IPS DF 6.9 (cell line): ENCODE results near the gene PTPRH.
A peak's percentile ranks its signal among the peaks of the same experiment; 100 is the strongest.
"Not testable (repeated sequence)": the region's sequence is repeated elsewhere in the genome, so short reads cannot be mapped to it uniquely, and the experiment has no call there.

Experiments
- DNase-seq: peaks from one replicate; pipeline ENCODE4 v3.0.0-alpha.2; 2013; ENCODE audit warnings: low read depth, low spot score
- H3K27ac ChIP-seq: one replicate; pipeline ENCODE4 v1.5.1; 2013; ENCODE audit warnings: low read length, control low read depth
- H3K27me3 ChIP-seq: 2 replicates; pipeline ENCODE4 v1.6.1; 2013; ENCODE audit warnings: mild to moderate bottlenecking, low read length; ENCODE audit not compliant: control insufficient read depth, insufficient read depth
- H3K36me3 ChIP-seq: 2 replicates; pipeline ENCODE4 v1.6.1; 2013; ENCODE audit warnings: low read length; ENCODE audit not compliant: control insufficient read depth, insufficient read depth
- H3K4me1 ChIP-seq: 2 replicates; pipeline ENCODE4 v1.6.1; 2013; ENCODE audit warnings: low read length; ENCODE audit not compliant: control insufficient read depth, insufficient read depth
- H3K4me3 ChIP-seq: 2 replicates; pipeline ENCODE4 v1.5.1; 2013; ENCODE audit warnings: mild to moderate bottlenecking, low read length
- H3K9me3 ChIP-seq: 2 replicates; pipeline ENCODE4 v1.6.1; 2013; ENCODE audit warnings: low read length, inconsistent platforms; ENCODE audit not compliant: control insufficient read depth, insufficient read depth
- WGBS: extraction: QIAGEN DNeasy Blood & Tissue Kit; methylation state at CpG from one replicate; pipeline ENCODE4 v1.1.7; 2013; ENCODE audit warnings: mixed read lengths, missing lambda C conversion rate; ENCODE audit not compliant: insufficient read length, insufficient coverage; 5-methylcytosine and 5-hydroxymethylcytosine counted together

The PTPRH gene

GRCh38 chr19:55224679-55225414 lies 15.5 kb upstream of the PTPRH start:
- H3K4me3 ChIP-seq, H3K27ac ChIP-seq, H3K36me3 ChIP-seq, H3K27me3 ChIP-seq, H3K4me1 ChIP-seq, DNase-seq, H3K9me3 ChIP-seq: not testable (repeated sequence)
- no CpG with 5 or more reads among the region's 11 CpGs for WGBS

DNA sequence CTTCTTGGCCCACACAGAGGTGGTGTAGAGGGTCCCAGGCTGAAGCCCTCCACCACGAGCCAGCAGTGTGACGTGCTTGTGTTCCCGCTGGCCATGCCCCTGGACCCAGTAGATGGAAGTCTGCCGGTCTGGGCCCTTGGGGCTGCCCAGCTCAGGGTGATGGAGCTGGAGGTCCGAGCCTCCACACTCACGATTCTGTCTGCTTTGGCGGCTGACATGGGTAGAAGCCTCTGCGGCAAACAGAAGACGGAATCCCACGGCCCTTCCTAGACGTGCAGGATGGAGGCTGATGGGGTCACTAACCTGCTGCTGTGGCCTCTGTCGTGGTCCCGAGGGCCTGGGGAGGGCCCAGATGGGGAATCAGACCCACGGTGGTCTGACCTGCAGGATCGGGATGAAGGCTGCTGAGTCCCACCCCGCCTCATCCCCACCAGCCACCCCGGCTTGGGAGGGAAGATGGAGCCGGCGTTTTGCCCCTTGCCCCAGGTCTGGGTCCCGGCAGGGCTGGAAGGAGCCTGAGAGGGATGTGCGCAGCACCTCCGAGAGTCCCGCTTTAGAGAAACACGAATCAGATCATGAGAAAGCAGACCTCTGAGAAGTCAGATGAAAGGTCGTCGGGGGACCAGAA lies 14.9 kb upstream of the PTPRH start:
- peaks cover 4% of the 10 kb centered on the region; the same call in 1 of the 2 replicates for H3K36me3 ChIP-seq
- WGBS = no CpG with 5 or more reads among the region's 26 CpGs
- DNase-seq = no peak
- no peak overlapping the region for H3K4me3 ChIP-seq
- no peaks in the 10 kb centered on the region for H3K4me1 ChIP-seq
- no peaks in the 10 kb centered on the region for H3K27me3 ChIP-seq
- no peaks in the 10 kb centered on the region for H3K9me3 ChIP-seq
- no peak overlapping the region for H3K27ac ChIP-seq

DNA sequence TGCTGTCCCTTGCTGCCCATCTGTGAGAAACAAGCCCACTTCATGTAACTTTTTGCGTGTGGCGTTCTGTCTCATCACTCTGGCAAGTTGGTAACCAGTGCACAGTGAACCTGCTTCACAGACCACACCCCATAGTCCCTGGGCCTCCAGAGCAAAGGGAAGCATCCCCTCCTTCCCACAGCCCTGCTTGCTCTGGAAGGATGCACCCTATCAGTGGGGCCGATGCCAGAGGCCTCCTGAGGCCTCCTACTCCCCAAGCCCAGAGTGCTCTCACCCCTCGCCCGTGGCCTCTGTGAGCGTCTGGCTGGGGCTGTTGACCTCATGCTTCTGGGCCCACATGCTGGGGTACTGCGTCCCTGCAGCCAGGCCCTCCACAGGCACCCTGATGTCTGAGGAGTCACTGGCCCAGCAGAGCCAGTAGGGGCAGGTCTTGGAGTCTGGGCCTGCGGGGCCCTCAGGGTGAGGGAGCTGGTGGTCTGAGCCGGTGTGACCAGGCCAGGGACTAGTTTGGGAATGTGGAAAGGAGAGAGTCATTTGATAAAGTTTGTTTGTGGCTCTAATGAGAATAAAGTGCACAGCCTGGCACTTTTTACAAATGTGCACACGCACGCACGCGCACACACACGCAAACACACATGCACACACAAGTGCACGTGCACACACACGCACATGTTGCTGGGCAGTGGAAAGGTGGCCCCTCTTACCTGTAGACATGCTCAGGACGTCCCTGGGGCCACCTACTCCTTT lies 14.2 kb upstream of the PTPRH start:
- H3K4me3 ChIP-seq = no peak overlapping the region
- 0 out of 2 replicates have a peak, but pooled peaks cover 4% of the 10 kb centered on the region for H3K36me3 ChIP-seq
- H3K9me3 ChIP-seq = no peaks in the 10 kb centered on the region
- no peaks in the 10 kb centered on the region for H3K4me1 ChIP-seq
- no peak overlapping the region for H3K27ac ChIP-seq
- no peak for DNase-seq
- no CpG with 5 or more reads among the region's 17 CpGs for WGBS
- no peaks in the 10 kb centered on the region for H3K27me3 ChIP-seq

DNA sequence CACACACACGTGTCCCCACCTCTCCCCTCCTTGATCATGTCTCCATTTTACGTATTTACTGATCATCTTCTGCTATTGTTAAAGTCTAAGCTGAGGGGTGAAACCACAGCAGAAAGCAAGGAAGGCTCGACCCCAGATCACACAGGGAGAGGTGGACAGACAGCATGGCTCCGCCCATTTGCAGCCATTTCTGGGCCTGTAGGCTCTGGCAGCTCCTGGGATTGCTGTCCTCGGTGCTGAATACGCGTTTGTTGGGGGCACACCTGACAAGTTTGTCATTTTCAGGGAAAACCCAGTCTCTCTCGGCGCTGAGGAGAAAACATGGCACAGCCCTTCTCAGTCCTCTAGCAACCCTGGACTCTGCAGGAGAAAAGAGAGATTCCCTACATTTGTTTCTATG lies 11.2 kb upstream of the PTPRH start:
- no peak for DNase-seq
- WGBS = no CpG with 5 or more reads among the region's 9 CpGs
- Histone ChIP-seq H3K4me1 (no peaks in the 10 kb centered on the region), H3K27me3 (no peaks in the 10 kb centered on the region; the same call in 1 of the 2 replicates), H3K36me3 (no peaks in the 10 kb centered on the region), H3K27ac (no peak overlapping the region), H3K4me3 (no peak overlapping the region), H3K9me3 (no peaks in the 10 kb centered on the region)

GRCh38 chr19:55216461-55217198 lies 7.3 kb upstream of the PTPRH start:
- no CpG with 5 or more reads among the region's 36 CpGs for WGBS
- DNase-seq = peak; percentile 93

GRCh38 chr19:55213547-55213946 lies 4.2 kb upstream of the PTPRH start:
- Histone ChIP-seq H3K9me3 (no peaks in the 10 kb centered on the region; the same call in 1 of the 2 replicates), H3K27me3 (no peaks in the 10 kb centered on the region; the same call in 1 of the 2 replicates), H3K4me1 (no peaks in the 10 kb centered on the region; the same call in 1 of the 2 replicates), H3K36me3 (no peaks in the 10 kb centered on the region), H3K27ac (no peak overlapping the region), H3K4me3 (no peak overlapping the region)
- no peak for DNase-seq
- WGBS = no CpG with 5 or more reads among the region's 7 CpGs

More at GRCh38 chr19:55216461-55217198, 7.3 kb upstream of the PTPRH start:
- no peaks in the 10 kb centered on the region; the same call in 1 of the 2 replicates for H3K9me3 ChIP-seq
- H3K36me3 ChIP-seq = no peaks in the 10 kb centered on the region
- H3K4me1 ChIP-seq = no peaks in the 10 kb centered on the region; the same call in 1 of the 2 replicates
- H3K27ac ChIP-seq = no peak overlapping the region
- peak overlapping the region; percentile 39; the same call in 1 of the 2 replicates for H3K4me3 ChIP-seq
- H3K27me3 ChIP-seq = no peaks in the 10 kb centered on the region; the same call in 1 of the 2 replicates

- Histone ChIP-seq H3K4me1 (no peaks in the 10 kb centered on the region; the same call in 1 of the 2 replicates), H3K36me3 (no peaks in the 10 kb centered on the region), H3K27ac (no peak overlapping the region), H3K4me3 (no peak overlapping the region), H3K9me3 (no peaks in the 10 kb centered on the region; the same call in 1 of the 2 replicates), H3K27me3 (no peaks in the 10 kb centered on the region; the same call in 1 of the 2 replicates)
- no peak for DNase-seq
- no CpG with 5 or more reads among the region's 3 CpGs for WGBS
Observed at GRCh38 chr19:55212447-55212846, 3.1 kb upstream of the PTPRH start.

DNA sequence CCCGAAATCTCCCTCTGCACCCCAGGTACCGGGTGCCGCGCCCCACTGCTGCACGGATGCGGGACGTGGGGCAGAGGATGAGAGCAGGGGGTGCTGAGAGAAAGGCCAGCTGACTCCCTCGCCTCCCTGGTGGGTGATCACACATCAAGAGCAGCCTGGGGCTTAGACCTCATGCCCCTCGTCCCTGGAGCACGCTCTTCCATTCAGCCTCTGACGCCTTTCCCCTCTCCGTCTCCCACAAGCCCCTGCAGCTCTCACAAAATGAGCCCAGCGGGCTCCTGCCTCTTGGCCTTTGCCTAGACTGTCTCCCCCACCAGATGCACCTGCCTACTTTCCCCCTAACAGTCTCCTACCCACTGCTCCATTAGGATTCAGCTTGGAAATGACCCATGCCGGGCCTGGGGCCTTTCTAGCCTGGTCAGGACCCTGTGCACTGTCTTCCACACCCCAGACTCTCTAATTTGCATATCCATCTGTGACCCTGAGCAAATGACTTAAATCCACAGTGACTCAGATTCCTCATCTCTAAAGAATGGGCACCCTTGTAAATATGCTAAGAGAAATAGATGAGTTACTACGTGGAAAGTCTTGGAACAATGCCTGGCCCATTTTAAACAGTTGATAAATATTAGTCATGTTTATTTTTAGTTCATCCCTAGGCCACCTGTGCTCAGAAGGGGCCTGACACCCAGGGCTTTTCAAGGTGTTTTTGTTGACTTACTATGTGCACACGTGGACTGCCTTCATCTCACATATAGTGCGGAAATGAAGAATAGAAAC lies 582 bp upstream of the PTPRH start:
- no peaks in the 10 kb centered on the region for H3K27me3 ChIP-seq
- no peaks in the 10 kb centered on the region; the same call in 1 of the 2 replicates for H3K4me1 ChIP-seq
- H3K27ac ChIP-seq = no peak overlapping the region
- no peak overlapping the region for H3K4me3 ChIP-seq
- DNase-seq = no peak
- H3K36me3 ChIP-seq = no peaks in the 10 kb centered on the region
- H3K9me3 ChIP-seq = no peaks in the 10 kb centered on the region; the same call in 1 of the 2 replicates
- no CpG with 5 or more reads among the region's 17 CpGs for WGBS

- H3K27ac ChIP-seq = no peak overlapping the region
- H3K4me3 ChIP-seq = no peak overlapping the region
- H3K36me3 ChIP-seq = no peaks in the 10 kb centered on the region
- H3K4me1 ChIP-seq = no peaks in the 10 kb centered on the region
- H3K27me3 ChIP-seq = no peaks in the 10 kb centered on the region
- no peak for DNase-seq
- H3K9me3 ChIP-seq = no peaks in the 10 kb centered on the region
- no CpG with 5 or more reads among the region's 29 CpGs for WGBS
Observed at GRCh38 chr19:55206664-55207500, 2.4 kb downstream of the PTPRH start.
